Testis (tissue), 3 donors: ENCODE measurements around the gene SLX9. TPM values are rescaled to one million over a fixed set of nuclear protein-coding genes. Genes with fewer than 3 reads are reported as not detected.

ENCODE experiments used
- DNase-seq: peaks from one replicate; pipeline ENCODE4 v3.0.0-alpha.2; 2019
- H3K27ac ChIP-seq, 2 donors: fragments of 200-600 bp; sonication (generic); one replicate each; pipeline ENCODE4 v1.5.1; 2019
- H3K27me3 ChIP-seq: fragments of 200-600 bp; sonication (generic); one replicate; pipeline ENCODE4 v1.5.1; 2019
- H3K36me3 ChIP-seq: fragments of 200-600 bp; sonication (generic); one replicate; pipeline ENCODE4 v1.5.1; 2017; ENCODE audit warnings: low read depth; ENCODE audit errors: missing control alignments
- H3K4me1 ChIP-seq: fragments of 200-600 bp; sonication (generic); one replicate; pipeline ENCODE4 v1.5.1; 2019
- H3K4me3 ChIP-seq, 2 donors: fragments of 200-600 bp; sonication (generic); one replicate each; pipeline ENCODE4 v1.5.1; 2017 to 2019
- H3K9me3 ChIP-seq: fragments of 200-600 bp; sonication (generic); one replicate; pipeline ENCODE4 v1.5.1; 2017
- CTCF ChIP-seq, 3 experiments: fragments of 450-650 bp in 2 of 3; fragments of 200-600 bp in 1 of 3; sonication (generic) in 1 of 3; IDR thresholded peaks; one replicate each; pipeline ENCODE4 v1.5.1; 2016 to 2019; ENCODE audit warnings: antibody characterized with exemption in 3 of 3, mild to moderate bottlenecking in 2 of 3, moderate library complexity in 1 of 3
- POLR2A ChIP-seq: fragments of 450-650 bp; IDR thresholded peaks from one replicate; pipeline ENCODE4 v1.6.1; 2017; ENCODE audit warnings: antibody characterized with exemption, mild to moderate bottlenecking, moderate library complexity
- WGBS, 2 donors: methylation state at CpG; one replicate each; pipeline ENCODE4 v1.1.5; 2018; 5-methylcytosine and 5-hydroxymethylcytosine counted together
- intact Hi-C: fragments of 100-400 bp; cut with DNase I; formaldehyde crosslinking; loops from one replicate; pipeline ENCODE4 v1.15.1; 2023; ENCODE audit warnings: low total_unique reads
- polyA plus RNA-seq: library from polyadenylated mRNA; stranded (reverse); fragments of 350-450 nt; fragmentation: Illumina TruSeq; extraction: RNeasy Lipid Tissue Mini Kit (QIAGEN cat#74804); gene quantifications from one replicate; pipeline ENCODE4 v1.2.3, GENCODE V29; 2014; ENCODE audit warnings: low read depth, low replicate concordance; ENCODE audit not compliant: insufficient read depth
- total RNA-seq, 2 donors: library from RNA; depleted of rRNA; stranded (reverse); fragments of >200 nt; gene quantifications; one replicate each; pipeline ENCODE4 v1.2.3, GENCODE V29; 2016

Gene SLX9
- total and polyA plus RNA-seq, 3 donors from 2014 or later, result 30.8 to 46.2 (median 31.9) TPM

GRCh38 chr21:44902268-44903049 lies 37.4 kb upstream of the SLX9 start:
- WGBS, 2 donors, result 82 to 87% methylated on average over 30 of the region's 30 CpGs
- no peaks in the 10 kb centered on the region for H3K9me3 ChIP-seq
- no peaks in the 10 kb centered on the region for H3K36me3 ChIP-seq
- TF ChIP-seq POLR2A, result no peak
- no peak for TF ChIP-seq CTCF (IDR thresholded peaks at IDR 0.05)
- intact Hi-C loops, result no loop called here
- no peak overlapping the region for H3K4me3 ChIP-seq
- no peak for DNase-seq
- H3K27ac ChIP-seq, result no peak overlapping the region
- H3K4me1 ChIP-seq, result no peaks in the 10 kb centered on the region
- no peaks in the 10 kb centered on the region for H3K27me3 ChIP-seq

- no peak for DNase-seq
- Histone ChIP-seq H3K27me3 (no peaks in the 10 kb centered on the region), H3K9me3 (no peaks in the 10 kb centered on the region), H3K27ac (no peak overlapping the region), H3K36me3 (no peaks in the 10 kb centered on the region), H3K4me1 (no peaks in the 10 kb centered on the region), H3K4me3 (no peak overlapping the region)
- no peak for TF ChIP-seq POLR2A
- no peak for TF ChIP-seq CTCF (IDR thresholded peaks at IDR 0.05)
- intact Hi-C loops, result no loop called here
- 83 to 85% methylated on average over 9 to 18 of the region's 18 CpGs for WGBS, 2 donors
Observed at GRCh38 chr21:44903050-44903685, 36.7 kb upstream of the SLX9 start.

- H3K4me3 ChIP-seq, result no peak overlapping the region
- H3K4me1 ChIP-seq, result no peaks in the 10 kb centered on the region
- TF ChIP-seq POLR2A (no peak), CTCF (IDR thresholded peaks at IDR 0.05) (no peak)
- H3K9me3 ChIP-seq, result no peaks in the 10 kb centered on the region
- WGBS, 2 donors, result 91 to 92% methylated on average over 17 to 21 of the region's 22 CpGs
- intact Hi-C loops, result no loop called here
- no peaks in the 10 kb centered on the region for H3K27me3 ChIP-seq
- H3K27ac ChIP-seq, result no peak overlapping the region
- no peaks in the 10 kb centered on the region for H3K36me3 ChIP-seq
- DNase-seq, result no peak
Observed at GRCh38 chr21:44903689-44904088, 36.1 kb upstream of the SLX9 start.

- DNase-seq, result no peak
- no peaks in the 10 kb centered on the region for H3K27me3 ChIP-seq
- H3K36me3 ChIP-seq, result no peaks in the 10 kb centered on the region
- H3K4me1 ChIP-seq, result no peaks in the 10 kb centered on the region
- H3K27ac ChIP-seq, result no peak overlapping the region
- H3K4me3 ChIP-seq, result no peak overlapping the region
- intact Hi-C loops, result no loop called here
- no peak for TF ChIP-seq POLR2A
- no peak for TF ChIP-seq CTCF (IDR thresholded peaks at IDR 0.05)
- no peaks in the 10 kb centered on the region for H3K9me3 ChIP-seq
- 91 to 92% methylated on average over 14 of the region's 14 CpGs for WGBS, 2 donors
Observed at GRCh38 chr21:44904141-44904923, 35.5 kb upstream of the SLX9 start.
